Measurements from ENCODE around the gene SERPINB3.

SERPINB3 gene

GRCh38 chr18:63626431-63626830, 35.3 kb downstream of the SERPINB3 start:
- Histone ChIP-seq H3K36me3 (ENCODE audit: control insufficient read depth in 1 of 2, insufficient read depth in 2 of 2, low read length in 2 of 2) (no peaks in the 10 kb centered on the region), H3K14ac (ENCODE audit: low read length) (no peak overlapping the region), H4K91ac (ENCODE audit: low read depth, low read length) (no peak overlapping the region), H3K9me3 (ENCODE audit: insufficient read depth, low read depth, low read length) (peaks cover 12% of the 10 kb centered on the region), H3K4me2 (ENCODE audit: low read length) (no peak overlapping the region), H3K18ac (ENCODE audit: low read length) (no peak overlapping the region), H3K27me3 (ENCODE audit: insufficient read depth, low read length) (no peaks in the 10 kb centered on the region), H2BK120ac (ENCODE audit: insufficient read depth, low read length, poor library complexity) (no peak overlapping the region), H3K79me1 (ENCODE audit: low read length) (no peaks in the 10 kb centered on the region), H3K4ac (ENCODE audit: low read depth, low read length) (no peak overlapping the region), H3K9ac (ENCODE audit: low read length) (no peak overlapping the region), H2AK5ac (ENCODE audit: low read length) (no peak overlapping the region), H3K4me1 (ENCODE audit: control insufficient read depth in 1 of 2, insufficient read depth in 2 of 2, low read length in 2 of 2) (no peaks in the 10 kb centered on the region), H3K23ac (ENCODE audit: low read length) (no peak overlapping the region), H3K4me3 (ENCODE audit: low read depth, low read length) (no peak overlapping the region), H3K27ac (ENCODE audit: low read depth, low read length) (no peak overlapping the region), H4K8ac (ENCODE audit: low read depth, low read length) (no peak overlapping the region), H4K12ac (ENCODE audit: low read depth, low read length) (no peak overlapping the region), H2BK5ac (ENCODE audit: low read depth, low read length, poor library complexity) (no peak overlapping the region), H2AFZ (ENCODE audit: insufficient read depth, low read length, poor library complexity) (no peak overlapping the region), H3K79me2 (ENCODE audit: control insufficient read depth, insufficient read depth, low read length, poor library complexity) (no peaks in the 10 kb centered on the region), H2BK12ac (ENCODE audit: low read length) (no peak overlapping the region)
- WGBS (ENCODE audit: extremely low coverage, insufficient coverage, insufficient read length), result no CpG with 5 or more reads among the region's 4 CpGs
- peak; percentile 91 to 93 for DNase-seq

- Histone ChIP-seq H3K4ac (ENCODE audit: low read depth, low read length) (no peak overlapping the region), H2BK12ac (ENCODE audit: low read length) (no peak overlapping the region), H4K91ac (ENCODE audit: low read depth, low read length) (no peak overlapping the region), H3K4me3 (ENCODE audit: low read depth, low read length) (no peak overlapping the region), H3K36me3 (ENCODE audit: control insufficient read depth in 1 of 2, insufficient read depth in 2 of 2, low read length in 2 of 2) (no peaks in the 10 kb centered on the region), H3K4me2 (ENCODE audit: low read length) (no peak overlapping the region), H2AK5ac (ENCODE audit: low read length) (no peak overlapping the region), H3K27ac (ENCODE audit: low read depth, low read length) (no peak overlapping the region), H3K14ac (ENCODE audit: low read length) (no peak overlapping the region), H2AFZ (ENCODE audit: insufficient read depth, low read length, poor library complexity) (no peak overlapping the region), H3K27me3 (ENCODE audit: insufficient read depth, low read length) (no peaks in the 10 kb centered on the region), H3K9ac (ENCODE audit: low read length) (no peak overlapping the region), H4K12ac (ENCODE audit: low read depth, low read length) (no peak overlapping the region), H3K23ac (ENCODE audit: low read length) (no peak overlapping the region), H3K18ac (ENCODE audit: low read length) (no peak overlapping the region), H4K8ac (ENCODE audit: low read depth, low read length) (no peak overlapping the region), H2BK120ac (ENCODE audit: insufficient read depth, low read length, poor library complexity) (no peak overlapping the region), H3K79me1 (ENCODE audit: low read length) (no peaks in the 10 kb centered on the region), H2BK5ac (ENCODE audit: low read depth, low read length, poor library complexity) (no peak overlapping the region), H3K9me3 (ENCODE audit: insufficient read depth, low read depth, low read length) (peaks cover 12% of the 10 kb centered on the region), H3K4me1 (ENCODE audit: control insufficient read depth in 1 of 2, insufficient read depth in 2 of 2, low read length in 2 of 2) (no peaks in the 10 kb centered on the region), H3K79me2 (ENCODE audit: control insufficient read depth, insufficient read depth, low read length, poor library complexity) (no peaks in the 10 kb centered on the region)
- WGBS (ENCODE audit: extremely low coverage, insufficient coverage, insufficient read length), result no CpG with 5 or more reads among the region's 3 CpGs
- no peak for DNase-seq
Measured at GRCh38 chr18:63624863-63625262, 36.8 kb downstream of the SERPINB3 start.

- Histone ChIP-seq H3K4me3 (ENCODE audit: low read depth, low read length) (no peak overlapping the region), H3K9ac (ENCODE audit: low read length) (no peak overlapping the region)
Measured at GRCh38 chr18:63619661-63620060, 42.0 kb downstream of the SERPINB3 start.

GRCh38 chr18:63617915-63618234, 43.8 kb downstream of the SERPINB3 start:
- no peak overlapping the region for H3K18ac ChIP-seq (ENCODE audit: low read length)
- no peaks in the 10 kb centered on the region for H3K9me3 ChIP-seq (ENCODE audit: insufficient read depth, low read depth, low read length)

More at GRCh38 chr18:63619661-63620060, 42.0 kb downstream of the SERPINB3 start:
- no peak overlapping the region for H2AFZ ChIP-seq (ENCODE audit: insufficient read depth, low read length, poor library complexity)
- no peak overlapping the region for H4K12ac ChIP-seq (ENCODE audit: low read depth, low read length)
- no peak overlapping the region for H3K18ac ChIP-seq (ENCODE audit: low read length)
- H3K36me3 ChIP-seq (ENCODE audit: control insufficient read depth in 1 of 2, insufficient read depth in 2 of 2, low read length in 2 of 2), result no peaks in the 10 kb centered on the region
- H3K23ac ChIP-seq (ENCODE audit: low read length), result no peak overlapping the region
- no peak overlapping the region for H2BK120ac ChIP-seq (ENCODE audit: insufficient read depth, low read length, poor library complexity)
- no peak overlapping the region for H4K91ac ChIP-seq (ENCODE audit: low read depth, low read length)
- no peak overlapping the region for H3K4me2 ChIP-seq (ENCODE audit: low read length)
- peak; percentile 70 to 88 for DNase-seq
- H4K8ac ChIP-seq (ENCODE audit: low read depth, low read length), result no peak overlapping the region
- no peaks in the 10 kb centered on the region for H3K4me1 ChIP-seq (ENCODE audit: control insufficient read depth in 1 of 2, insufficient read depth in 2 of 2, low read length in 2 of 2)
- H3K27me3 ChIP-seq (ENCODE audit: insufficient read depth, low read length), result no peaks in the 10 kb centered on the region
- no peak overlapping the region for H3K14ac ChIP-seq (ENCODE audit: low read length)
- no peak overlapping the region for H2BK5ac ChIP-seq (ENCODE audit: low read depth, low read length, poor library complexity)
- no peaks in the 10 kb centered on the region for H3K79me1 ChIP-seq (ENCODE audit: low read length)
- peaks cover 4% of the 10 kb centered on the region for H3K9me3 ChIP-seq (ENCODE audit: insufficient read depth, low read depth, low read length)
- no peak overlapping the region for H2BK12ac ChIP-seq (ENCODE audit: low read length)
- H2AK5ac ChIP-seq (ENCODE audit: low read length), result no peak overlapping the region
- no peak overlapping the region for H3K4ac ChIP-seq (ENCODE audit: low read depth, low read length)
- peak overlapping the region; percentile 38 for H3K27ac ChIP-seq (ENCODE audit: low read depth, low read length)
- no CpG with 5 or more reads among the region's 3 CpGs for WGBS (ENCODE audit: extremely low coverage, insufficient coverage, insufficient read length)
- H3K79me2 ChIP-seq (ENCODE audit: control insufficient read depth, insufficient read depth, low read length, poor library complexity), result no peaks in the 10 kb centered on the region

More at GRCh38 chr18:63617915-63618234, 43.8 kb downstream of the SERPINB3 start:
- Histone ChIP-seq H2BK12ac (ENCODE audit: low read length) (no peak overlapping the region), H3K4me2 (ENCODE audit: low read length) (no peak overlapping the region), H3K36me3 (ENCODE audit: control insufficient read depth in 1 of 2, insufficient read depth in 2 of 2, low read length in 2 of 2) (no peaks in the 10 kb centered on the region), H2AFZ (ENCODE audit: insufficient read depth, low read length, poor library complexity) (no peak overlapping the region), H2BK5ac (ENCODE audit: low read depth, low read length, poor library complexity) (no peak overlapping the region), H4K12ac (ENCODE audit: low read depth, low read length) (no peak overlapping the region), H3K23ac (ENCODE audit: low read length) (no peak overlapping the region), H2BK120ac (ENCODE audit: insufficient read depth, low read length, poor library complexity) (no peak overlapping the region), H4K8ac (ENCODE audit: low read depth, low read length) (no peak overlapping the region), H3K14ac (ENCODE audit: low read length) (no peak overlapping the region), H2AK5ac (ENCODE audit: low read length) (no peak overlapping the region), H3K4me3 (ENCODE audit: low read depth, low read length) (no peak overlapping the region), H3K27me3 (ENCODE audit: insufficient read depth, low read length) (no peaks in the 10 kb centered on the region), H3K79me2 (ENCODE audit: control insufficient read depth, insufficient read depth, low read length, poor library complexity) (no peaks in the 10 kb centered on the region), H4K91ac (ENCODE audit: low read depth, low read length) (no peak overlapping the region), H3K79me1 (ENCODE audit: low read length) (no peaks in the 10 kb centered on the region), H3K9ac (ENCODE audit: low read length) (no peak overlapping the region), H3K4ac (ENCODE audit: low read depth, low read length) (no peak overlapping the region), H3K27ac (ENCODE audit: low read depth, low read length) (no peak overlapping the region), H3K4me1 (ENCODE audit: control insufficient read depth in 1 of 2, insufficient read depth in 2 of 2, low read length in 2 of 2) (no peaks in the 10 kb centered on the region)
- no CpG with 5 or more reads among the region's 2 CpGs for WGBS (ENCODE audit: extremely low coverage, insufficient coverage, insufficient read length)
- no peak for DNase-seq
